Fibroblast of skin of scalp (primary cell): Measurements from ENCODE around the gene XK.
"Not testable (repeated sequence)": the region's sequence is repeated elsewhere in the genome, so short reads cannot be mapped to it uniquely, and the experiment has no call there.

Source experiments
- DNase-seq: peaks from one replicate; pipeline ENCODE4 v3.0.0-alpha.2; 2013

Gene XK

GRCh38 chrX:37755025-37755424 is 69.4 kb downstream of the XK start:
- no peak for DNase-seq

- no peak for DNase-seq
These were observed 71.5 kb downstream of the XK start for GRCh38 chrX:37757082-37757481.

DNA sequence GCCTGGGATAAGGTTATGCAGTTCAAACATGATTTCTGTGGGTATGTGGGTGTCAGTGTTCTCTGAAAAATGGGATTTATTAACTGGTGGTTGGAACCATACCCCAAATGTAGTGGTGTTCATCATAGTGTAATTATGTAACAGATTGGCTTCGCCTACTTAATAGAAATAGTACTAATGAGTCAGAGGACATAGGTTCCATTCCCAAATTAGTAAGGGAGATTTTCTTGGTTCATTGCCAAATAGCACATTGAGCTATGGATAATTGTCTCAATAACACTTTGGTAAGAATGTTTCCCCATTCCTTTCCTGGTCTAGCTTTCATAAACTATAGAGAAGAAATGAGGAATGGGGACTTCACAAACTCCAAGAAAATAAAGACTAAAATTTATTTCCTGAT is 73.8 kb downstream of the XK start:
- no peak for DNase-seq

- DNase-seq = no peak
These were observed 74.4 kb downstream of the XK start for GRCh38 chrX:37759878-37760418.

- no peak for DNase-seq
These were observed 77.8 kb downstream of the XK start for GRCh38 chrX:37763400-37763799.

- DNase-seq = no peak
These were observed 79.9 kb downstream of the XK start for GRCh38 chrX:37765507-37765906.

DNA sequence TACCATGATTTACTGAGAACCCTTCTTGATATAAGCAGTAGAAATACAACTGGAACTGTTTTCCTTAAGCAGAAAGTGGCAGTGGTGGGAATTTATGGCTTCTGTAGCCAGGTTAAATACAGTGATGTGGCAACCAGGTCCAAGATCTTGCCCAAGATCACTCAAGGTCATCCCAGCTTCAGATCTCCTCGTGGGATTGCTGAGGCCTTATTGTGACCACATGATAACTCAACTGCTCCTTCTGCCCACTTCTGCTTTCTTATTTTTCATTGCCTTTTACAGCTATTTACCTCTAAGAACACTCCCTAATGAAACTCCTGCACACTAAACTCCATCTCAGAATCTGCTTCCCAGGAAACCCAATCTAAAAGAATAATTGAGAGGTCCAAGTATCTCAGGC is 81.8 kb downstream of the XK start:
- DNase-seq = no peak

DNA sequence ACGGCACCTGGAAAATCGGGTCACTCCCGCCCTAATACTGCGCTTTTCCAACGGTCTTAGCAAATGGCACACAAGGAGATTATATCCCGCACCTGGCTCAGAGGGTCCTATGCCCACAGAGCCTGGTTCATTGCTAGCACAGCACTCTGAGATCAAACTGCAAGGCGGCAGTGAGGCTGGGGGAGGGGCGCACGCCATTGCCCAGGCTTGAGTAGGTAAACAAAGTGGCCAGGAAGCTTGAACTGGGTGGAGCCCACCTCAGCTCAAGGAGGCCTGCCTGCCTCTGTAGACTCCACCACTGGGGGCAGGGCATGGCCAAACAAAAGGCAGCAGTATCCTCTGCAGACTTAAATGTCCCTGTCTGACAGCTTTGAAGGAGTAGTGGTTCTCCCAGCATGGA is 83.3 kb downstream of the XK start:
- not testable (repeated sequence) for DNase-seq

DNA sequence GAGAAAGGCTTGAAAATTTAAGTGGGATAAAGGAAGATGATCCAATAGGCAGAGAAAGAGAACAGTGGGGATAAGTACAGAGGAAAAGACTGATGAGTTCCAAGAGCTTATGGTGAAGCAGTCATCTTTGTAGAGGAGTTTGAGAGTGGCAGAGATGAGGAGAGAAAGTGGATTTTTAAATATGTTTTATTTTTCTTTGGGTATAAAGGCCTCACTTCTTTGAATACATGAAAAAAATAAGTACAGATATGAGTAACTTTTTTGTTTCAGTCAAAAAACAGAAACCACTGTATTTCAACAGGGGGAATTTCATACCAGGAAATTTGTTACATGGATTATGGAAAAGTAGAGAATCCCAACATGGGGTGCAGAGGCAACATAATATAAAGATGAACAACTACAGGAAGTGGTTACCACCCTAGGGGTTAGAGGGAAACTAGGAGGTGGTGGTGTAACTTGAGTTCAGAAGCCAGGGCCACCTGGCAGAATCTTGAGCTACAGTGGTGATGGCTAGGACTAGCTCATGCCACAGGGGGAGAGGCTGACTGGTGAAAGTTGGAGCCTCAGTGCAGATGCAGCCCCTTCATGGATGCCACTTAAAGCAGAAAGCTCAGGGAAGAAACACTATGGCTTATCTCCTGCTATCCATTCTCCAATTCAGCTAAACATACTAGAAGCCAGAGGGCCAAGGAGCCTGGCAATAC is 90.8 kb downstream of the XK start:
- DNase-seq = no peak

DNA sequence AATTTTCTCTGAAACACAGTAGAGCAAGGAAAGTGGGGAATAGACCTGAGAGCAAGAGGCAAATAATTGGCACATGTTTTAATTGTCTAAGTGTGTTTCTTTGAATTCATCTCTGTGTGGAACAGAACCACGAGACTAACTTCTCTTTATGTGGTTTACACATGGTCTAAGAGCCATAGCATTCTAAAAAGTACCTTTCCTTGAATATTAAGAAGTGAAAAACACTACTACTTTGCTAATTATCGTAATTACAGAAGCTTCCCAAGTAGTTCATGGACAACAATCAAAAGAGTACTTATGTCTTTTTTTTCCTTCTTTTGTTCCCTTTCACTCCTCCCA is 91.4 kb downstream of the XK start:
- DNase-seq = no peak

GRCh38 chrX:37779857-37780256 is 94.3 kb downstream of the XK start, which contains the start of gene CYBB:
CYBB (plus strand) TSS chrX:37780059; CDS start chrX:37780078, 19 bp downstream.
- DNase-seq = no peak

GRCh38 chrX:37781081-37781480 is 95.5 kb downstream of the XK start:
- no peak for DNase-seq
